ENCODE data around the gene GPI.
A peak's percentile ranks its signal among the peaks of the same experiment; 100 is the strongest.

GPI gene

DNA sequence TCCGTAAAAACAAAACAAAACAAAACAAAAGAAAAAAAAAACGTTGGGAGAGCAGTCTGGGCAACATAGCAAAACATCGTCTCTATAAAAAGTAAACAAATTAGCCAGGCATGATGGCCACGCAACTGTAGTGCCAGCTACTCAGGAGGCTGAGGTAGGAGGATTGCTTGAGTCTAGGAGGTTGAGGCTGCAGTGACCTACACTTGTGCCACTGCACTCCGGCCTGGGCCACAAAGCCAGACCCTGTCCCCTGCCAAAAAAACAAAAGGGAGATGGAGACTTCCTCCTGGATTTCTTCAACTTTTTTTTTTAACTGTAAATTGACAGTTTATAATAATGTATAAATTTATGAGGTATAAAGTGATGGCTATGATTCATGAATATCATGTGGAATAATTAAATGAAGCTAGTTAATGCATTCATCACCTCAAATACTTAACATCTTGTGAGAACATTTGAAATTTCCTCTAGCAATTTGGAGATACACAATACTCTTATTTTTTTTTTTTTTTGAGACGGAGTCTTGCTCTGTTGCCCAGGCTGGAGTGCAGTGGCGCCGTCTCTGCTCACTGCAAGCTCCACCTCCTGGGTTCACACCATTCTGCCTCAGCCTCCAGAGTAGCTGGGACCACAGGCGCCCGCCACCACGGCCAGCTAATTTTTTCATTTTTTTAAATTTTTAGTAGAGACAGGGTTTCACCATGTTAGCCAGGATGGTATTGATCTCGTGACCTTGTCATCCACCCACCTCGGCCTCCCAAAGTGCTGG lies 41.1 kb downstream of the GPI start:
- no peak for DNase-seq

DNA sequence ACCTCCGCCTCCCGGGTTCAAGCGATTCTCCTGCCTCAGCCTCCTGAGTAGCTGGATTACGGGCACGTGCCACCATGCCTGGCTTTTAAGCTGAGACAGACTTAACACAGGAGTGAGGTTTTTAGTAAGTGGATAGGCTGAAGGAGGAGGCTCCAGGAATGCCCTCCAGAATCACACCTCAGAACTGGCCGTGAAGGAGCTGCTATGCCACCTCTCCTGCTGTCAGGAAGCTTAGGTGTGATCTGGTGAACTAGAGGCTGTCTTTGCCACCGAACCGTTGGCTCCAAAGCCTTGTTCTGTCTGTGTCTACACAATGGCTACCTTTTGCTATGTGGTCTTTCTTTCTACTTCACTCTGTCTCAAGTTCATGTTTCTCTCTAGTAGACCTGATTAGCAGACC lies 43.4 kb downstream of the GPI start:
- DNase-seq = no peak

DNA sequence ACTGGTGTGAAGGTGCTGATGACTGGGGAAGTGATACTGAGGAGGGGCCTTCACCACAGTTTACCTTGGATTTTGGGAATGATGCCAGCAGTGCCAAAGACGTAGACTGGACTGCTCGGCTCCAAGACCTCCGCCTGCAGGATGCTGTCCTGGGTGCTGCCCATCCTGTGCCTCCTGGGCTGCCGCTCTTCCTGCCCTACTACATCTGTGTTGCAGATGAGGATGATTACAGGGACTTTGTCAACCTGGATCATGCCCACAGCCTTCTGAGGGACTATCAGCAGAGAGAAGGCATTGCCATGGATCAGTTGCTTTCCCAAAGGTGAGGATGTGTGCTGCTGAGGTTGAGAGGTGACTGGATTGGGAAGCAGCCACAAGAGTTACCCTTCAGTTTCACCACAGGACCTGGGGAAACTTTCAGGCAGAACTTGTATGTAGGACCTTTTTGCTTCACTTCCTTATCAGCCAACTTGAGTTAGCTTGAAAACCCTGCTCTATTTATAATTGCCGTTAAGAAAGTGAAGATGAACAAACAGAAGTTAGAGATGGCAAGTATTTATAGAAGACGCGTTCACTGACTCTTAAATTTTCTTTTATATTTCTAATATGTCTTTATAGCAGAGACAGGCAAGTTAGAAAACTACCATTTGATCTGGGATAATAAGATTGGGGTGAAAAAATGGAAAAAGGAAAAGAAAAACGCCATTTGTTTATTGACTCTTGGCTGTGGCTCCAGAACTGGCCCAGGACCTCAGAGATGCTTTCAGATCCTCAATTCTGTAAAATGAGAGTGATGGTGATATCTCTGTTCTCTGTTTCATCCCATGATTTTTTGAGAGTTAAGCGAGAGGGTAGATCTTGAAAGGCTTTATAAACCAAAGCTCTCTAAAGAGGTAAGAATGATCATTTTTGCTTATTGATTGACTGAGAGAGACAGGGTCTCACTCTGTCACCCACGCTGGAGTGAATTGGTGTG lies 44.5 kb downstream of the GPI start:
- DNase-seq = no peak

DNA sequence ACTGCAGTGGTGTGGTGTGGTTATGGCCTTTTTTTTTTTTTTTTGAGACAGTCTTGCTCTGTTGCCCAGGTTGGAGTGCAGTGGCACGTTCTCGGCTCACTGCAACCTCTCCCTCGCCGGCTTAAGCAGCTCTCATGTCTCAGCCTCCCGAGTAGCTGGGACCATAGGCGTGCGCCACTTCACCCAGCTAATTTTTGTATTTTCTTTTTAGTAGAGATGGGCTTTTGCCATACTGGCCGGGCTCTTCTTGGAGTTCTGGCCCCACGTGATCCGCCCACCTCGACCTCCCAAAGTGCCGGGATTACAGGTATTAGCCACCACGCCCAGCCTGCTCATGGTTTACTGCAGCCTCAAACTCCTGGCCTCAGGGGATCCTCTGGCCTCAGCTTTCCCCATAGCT lies 46.2 kb downstream of the GPI start:
- no peak for DNase-seq

DNA sequence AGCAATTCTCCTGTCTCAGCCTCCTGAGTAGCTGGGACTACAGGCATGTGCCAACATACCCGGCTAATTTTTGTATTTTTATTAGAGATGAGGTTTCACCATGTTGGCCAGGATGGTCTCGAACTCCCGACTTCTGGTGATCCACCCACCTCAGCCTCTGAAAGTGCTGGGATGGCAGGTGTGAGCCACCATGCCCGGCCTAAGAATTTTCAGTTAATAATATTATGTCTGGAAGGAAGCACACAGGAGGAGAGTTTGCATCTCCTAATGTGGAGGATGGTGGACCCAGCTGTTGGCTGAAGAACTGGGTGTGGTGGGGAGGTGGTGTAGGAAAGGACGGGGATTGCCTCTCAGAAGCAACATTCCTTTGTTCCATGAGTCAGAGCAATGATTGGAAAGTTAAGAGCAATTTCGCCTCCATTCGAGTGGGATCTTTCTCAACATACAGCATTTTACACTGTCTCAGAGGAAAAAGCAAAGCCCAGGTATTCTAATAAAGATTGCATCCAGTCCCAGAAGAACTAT lies 51.1 kb downstream of the GPI start:
- no peak for DNase-seq

DNA sequence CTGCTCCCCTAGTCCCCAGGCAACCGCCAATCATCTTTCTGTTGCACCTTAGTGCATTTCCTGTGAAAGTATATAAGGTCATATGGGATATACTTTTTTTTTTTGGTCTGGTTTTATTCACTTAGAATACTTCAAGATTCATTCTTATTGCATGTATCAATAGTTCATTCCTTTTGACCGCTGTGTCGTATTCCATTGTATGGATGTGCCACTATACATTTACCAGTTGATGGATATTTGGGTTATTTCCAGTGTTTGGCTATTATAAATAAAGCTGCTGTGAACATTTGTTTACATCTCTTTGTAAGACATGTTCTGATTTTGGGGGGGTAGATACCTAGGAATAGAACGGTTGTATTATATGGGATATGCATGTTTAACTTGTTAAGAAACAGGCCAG lies 53.3 kb downstream of the GPI start:
- no peak for DNase-seq

DNA sequence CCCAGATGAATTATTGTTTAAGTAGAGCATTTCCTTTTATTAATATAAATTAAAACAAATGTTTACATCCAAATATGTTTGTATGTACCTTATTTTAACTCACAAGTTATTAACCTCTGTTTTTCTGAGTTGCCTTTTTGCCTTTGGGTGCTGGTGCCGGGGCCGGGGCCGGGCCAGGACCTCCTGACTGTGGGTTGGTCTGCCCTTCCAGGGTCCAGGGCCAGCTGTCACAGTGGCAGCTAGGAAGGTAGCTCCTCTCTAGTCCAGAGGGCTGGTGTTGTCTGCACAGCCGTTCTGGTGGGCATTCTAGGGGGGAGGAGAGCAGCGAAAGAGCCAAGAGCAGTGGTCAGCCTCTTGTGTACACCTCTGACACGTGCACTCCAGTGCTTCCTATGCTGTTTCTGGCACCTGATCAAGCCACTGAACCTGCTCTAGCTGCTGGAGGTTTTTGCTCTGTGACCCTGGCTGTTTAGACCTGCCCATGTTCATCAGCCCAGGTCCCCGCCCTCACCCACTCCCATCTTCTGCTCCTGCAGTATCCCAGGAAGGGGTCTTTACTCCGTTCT lies 61.2 kb downstream of the GPI start:
- no peak for DNase-seq

DNA sequence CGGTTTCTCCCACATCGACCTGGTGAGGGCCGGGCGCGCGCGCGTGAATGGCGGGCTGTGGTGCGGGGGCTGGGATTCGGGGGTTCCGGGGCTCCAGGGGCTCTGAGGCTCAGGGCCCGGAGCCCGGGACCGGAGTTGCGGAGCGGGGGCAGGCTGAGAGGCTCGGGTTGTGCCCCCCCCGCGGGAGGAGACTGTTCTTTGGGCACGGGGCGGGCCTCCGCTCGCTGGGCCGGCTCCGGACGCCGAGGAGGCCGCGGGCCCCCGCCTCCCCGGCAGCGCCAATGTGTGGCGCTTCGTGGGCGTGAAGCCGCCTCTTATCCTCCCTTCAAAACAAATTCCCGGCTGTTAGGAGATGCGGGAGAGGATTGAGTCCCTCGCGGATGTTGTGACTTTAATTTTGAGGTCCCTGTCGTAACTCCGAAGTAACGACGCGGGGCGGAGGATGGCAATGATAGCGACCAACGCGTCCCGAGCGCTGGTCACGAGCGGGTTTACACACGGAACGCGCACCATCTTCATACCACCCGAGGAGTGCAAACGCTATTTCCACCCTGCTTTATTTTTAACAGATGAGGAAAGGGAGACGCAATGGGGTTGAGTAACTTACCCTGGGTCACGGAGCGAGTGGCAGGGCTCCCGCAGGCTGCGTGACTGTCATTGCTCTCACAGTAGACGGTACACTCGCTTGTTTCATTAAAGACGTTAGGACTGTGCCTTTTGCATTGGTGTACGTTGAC lies 63.7 kb downstream of the GPI start:
- DNase-seq = no peak

DNA sequence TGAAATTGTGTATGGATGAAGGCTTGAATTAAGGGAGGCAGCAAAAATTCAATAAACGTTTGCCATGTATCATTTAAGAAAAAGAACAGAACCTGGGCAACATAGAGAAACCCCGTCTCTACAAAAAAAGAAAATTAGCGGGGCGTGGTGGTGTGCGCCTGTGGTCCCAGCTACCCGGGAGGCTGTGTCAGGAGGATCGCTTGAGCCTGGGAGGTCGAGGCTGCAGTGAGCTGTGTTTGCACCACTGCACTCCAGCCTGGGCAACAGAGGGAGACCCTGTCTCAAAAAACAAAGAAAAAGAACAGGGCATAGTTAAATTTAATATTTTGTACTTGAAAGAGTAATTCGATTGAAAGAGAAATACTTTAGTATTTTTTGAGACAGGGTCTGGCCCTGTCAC lies 64.6 kb downstream of the GPI start:
- DNase-seq = no peak

DNA sequence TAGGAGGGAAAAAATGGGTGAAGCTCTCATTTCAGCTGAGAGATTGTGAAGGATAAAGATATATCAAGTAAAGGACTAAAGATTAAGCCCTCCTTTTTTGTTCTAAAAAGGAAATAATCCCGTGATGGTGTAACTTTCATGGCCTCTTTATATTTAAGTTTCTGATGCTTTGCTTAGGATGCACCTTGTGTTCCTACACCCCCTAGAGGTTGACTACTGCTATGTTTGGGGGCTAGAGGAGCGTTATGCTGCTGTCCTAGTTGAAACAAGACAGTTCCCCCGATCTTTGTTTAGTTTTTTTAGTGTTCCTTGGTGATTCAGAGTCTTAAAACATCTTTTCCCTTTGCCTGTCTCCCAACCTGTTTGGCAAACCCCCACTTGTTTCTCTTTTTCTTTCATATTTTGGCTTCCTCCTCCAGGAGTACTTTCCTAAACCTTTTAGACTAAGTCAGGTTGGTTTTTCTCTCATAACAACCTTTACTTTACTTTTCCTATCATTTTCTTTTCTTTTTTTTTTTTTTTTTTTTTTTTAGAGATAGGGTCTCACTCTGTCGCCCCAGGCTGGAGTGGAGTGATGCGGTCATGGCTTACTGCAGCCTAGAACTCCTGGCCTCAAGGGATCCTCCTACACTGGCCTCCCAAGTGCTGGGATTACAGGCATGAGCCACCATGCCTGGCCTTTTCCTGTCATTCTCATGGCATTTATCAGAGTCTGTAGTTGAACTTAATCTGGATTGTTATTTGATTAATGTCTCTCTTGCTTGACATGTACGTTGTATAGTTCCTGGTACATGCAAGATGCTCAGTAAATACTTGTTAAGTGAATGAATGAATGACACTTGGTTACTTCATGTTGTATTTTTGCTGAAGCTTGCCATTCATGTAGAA lies 66.0 kb downstream of the GPI start:
- DNase-seq = peak; percentile 18

DNA sequence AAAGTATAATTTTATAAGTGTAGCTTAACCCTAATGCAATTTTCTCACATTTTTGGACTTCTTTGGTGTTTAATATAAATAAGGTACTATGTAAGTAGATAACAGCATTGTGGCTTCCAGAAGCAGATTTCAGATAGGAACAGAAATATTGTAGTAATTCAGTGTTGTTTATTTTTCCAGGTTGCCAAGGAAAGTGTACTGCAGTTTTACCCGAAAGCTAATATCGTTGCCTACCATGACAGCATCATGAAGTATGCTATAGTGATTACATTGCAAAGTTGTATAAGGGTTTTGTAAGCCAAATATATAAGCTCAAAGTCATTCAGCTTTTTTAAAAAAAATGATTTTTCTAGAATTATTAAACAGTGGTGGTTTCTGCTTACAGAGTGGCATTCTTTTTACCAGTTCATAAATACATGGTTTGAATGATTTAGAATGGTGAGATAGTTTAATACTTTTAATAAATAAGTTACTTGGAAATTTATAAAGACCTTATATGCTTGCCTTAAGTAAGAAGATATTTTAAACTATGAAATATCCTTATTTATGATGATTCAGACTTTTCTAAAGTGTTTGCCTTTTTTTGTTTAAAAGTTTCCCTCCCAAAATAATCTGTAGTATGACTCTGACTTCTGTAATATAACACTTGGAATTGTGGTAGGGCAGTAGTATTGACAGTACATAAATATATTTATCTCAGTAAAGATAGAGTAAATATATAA lies 66.8 kb downstream of the GPI start:
- no peak for DNase-seq

DNA sequence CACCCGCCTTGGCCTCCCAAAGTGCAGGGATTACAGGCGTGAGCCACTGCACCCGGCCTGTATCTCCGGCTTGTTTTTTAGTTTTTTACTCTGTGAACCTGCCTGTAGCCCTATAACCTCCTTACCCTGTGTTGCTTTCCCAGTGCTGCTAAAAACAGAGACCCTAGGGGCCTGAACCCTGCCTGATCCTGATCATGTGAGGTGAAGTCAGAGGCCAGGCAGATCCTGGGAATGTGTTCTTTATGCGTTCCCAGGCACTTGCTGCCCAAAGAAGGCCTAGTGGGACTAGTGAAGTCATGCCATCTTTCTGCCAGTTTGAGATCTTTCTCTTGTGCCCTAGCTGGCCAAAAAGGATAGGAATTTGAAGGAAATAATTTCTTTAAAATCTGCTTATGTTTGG lies 67.8 kb downstream of the GPI start:
- no peak for DNase-seq

DNA sequence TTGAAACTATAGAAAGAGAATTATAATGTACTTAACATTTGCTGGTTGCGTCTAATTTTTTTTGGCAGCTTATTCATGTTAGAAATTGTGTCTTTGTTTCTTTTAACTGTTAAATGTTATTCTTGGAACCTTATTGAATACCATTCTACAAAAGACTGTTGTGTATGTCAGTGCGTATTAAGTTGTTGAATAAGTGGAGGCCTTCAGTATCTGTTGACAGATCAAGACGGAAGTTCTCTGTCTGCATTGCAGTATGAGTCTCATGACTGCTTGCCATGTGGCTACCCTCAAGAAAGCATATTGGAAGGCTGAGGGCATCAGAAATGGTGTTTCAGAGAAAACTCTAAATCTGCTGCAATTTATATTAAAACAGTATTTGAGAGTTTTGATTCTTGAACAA lies 71.7 kb downstream of the GPI start:
- DNase-seq = no peak

DNA sequence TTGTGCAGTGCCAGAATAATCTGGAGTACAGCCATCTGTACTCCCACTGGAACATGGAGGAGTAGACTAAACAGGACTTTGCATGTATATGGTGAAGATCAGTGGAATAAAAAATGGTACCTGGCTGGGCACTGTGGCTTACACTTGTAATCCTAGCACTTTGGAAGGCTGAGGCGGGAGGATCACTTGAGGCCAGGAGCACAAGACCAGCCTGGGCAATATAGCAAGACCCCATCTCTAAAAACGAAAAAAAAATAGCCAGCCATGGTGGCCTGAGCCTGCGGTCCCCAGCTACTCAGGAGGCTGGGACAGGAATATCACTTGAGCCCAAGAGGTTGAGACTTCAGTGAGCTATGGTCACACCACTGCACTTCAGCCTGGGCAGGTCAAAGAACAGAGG lies 83.2 kb downstream of the GPI start:
- no peak for DNase-seq

Measured in GDM1 (cell line).